ENCODE measurements around the gene PCBP3. TPM values are rescaled to one million over a fixed set of nuclear protein-coding genes. Genes with fewer than 3 reads are reported as not detected.

Gene PCBP3
- total and polyA plus RNA-seq, 2 of the 13 experiments (the other 11 are each of a cell fraction or from before 2014, with no cell fraction given) = not detected

GRCh38 chr21:45912611-45913417, 269.3 kb downstream of the PCBP3 start:
- ATAC-seq (no peak; the same call in 2 of the 3 replicates), DNase-seq (ENCODE audit: low spot score) (no peak), FAIRE-seq (no peak)
- H3K4me2 ChIP-seq (ENCODE audit: low read depth, low read length) = no peak overlapping the region
- TF ChIP-seq MTF2 (CRISPR knock-in tag; IDR thresholded peaks at IDR 0.05; ENCODE audit: borderline replicate concordance) = no peak
- TF ChIP-seq ARNTL (CRISPR knock-in tag; IDR thresholded peaks at IDR 0.05) = no peak
- TF ChIP-seq RBM22 (optimal IDR thresholded peaks at IDR 0.05; ENCODE audit: low read length) = no peak
- TF ChIP-seq, protein P1, sequence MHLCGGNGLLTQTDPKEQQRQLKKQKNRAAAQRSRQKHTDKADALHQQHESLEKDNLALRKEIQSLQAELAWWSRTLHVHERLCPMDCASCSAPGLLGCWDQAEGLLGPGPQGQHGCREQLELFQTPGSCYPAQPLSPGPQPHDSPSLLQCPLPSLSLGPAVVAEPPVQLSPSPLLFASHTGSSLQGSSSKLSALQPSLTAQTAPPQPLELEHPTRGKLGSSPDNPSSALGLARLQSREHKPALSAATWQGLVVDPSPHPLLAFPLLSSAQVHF (CRISPR knock-in tag; IDR thresholded peaks at IDR 0.05) = no peak
- TF ChIP-seq, protein P2, sequence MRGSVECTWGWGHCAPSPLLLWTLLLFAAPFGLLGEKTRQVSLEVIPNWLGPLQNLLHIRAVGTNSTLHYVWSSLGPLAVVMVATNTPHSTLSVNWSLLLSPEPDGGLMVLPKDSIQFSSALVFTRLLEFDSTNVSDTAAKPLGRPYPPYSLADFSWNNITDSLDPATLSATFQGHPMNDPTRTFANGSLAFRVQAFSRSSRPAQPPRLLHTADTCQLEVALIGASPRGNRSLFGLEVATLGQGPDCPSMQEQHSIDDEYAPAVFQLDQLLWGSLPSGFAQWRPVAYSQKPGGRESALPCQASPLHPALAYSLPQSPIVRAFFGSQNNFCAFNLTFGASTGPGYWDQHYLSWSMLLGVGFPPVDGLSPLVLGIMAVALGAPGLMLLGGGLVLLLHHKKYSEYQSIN (CRISPR knock-in tag; IDR thresholded peaks at IDR 0.05; ENCODE audit: borderline replicate concordance) = no peak
- no peak for TF ChIP-seq THAP11 (CRISPR knock-in tag; IDR thresholded peaks at IDR 0.05)
- TF ChIP-seq MAF1 (CRISPR knock-in tag; IDR thresholded peaks at IDR 0.05; ENCODE audit: borderline replicate concordance) = no peak
- no peak for TF ChIP-seq ATF7 (IDR thresholded peaks at IDR 0.05)
- TF ChIP-seq ATF7 (CRISPR knock-in tag; IDR thresholded peaks at IDR 0.05) = no peak
- TF ChIP-seq SP2 (CRISPR knock-in tag; IDR thresholded peaks at IDR 0.05) = no peak
- no peak for TF ChIP-seq DDIT3 (CRISPR knock-in tag; IDR thresholded peaks at IDR 0.05)
- no peak for TF ChIP-seq UBTF (CRISPR knock-in tag; IDR thresholded peaks at IDR 0.05)
- TF ChIP-seq ERF (CRISPR knock-in tag; IDR thresholded peaks at IDR 0.05) = no peak
- TF ChIP-seq EZH2 (conservative IDR thresholded peaks at IDR 0.05; ENCODE audit: low read depth, low read length) = no peak
- TF ChIP-seq ARHGAP35 (CRISPR knock-in tag; IDR thresholded peaks at IDR 0.05; ENCODE audit: borderline replicate concordance) = no peak
- H3K79me2 ChIP-seq (ENCODE audit: insufficient read depth, low read length) = no peaks in the 10 kb centered on the region
- BruUV-seq (replicated peaks) = no TSS peak
- no peak overlapping the region for H3K9ac ChIP-seq (ENCODE audit: insufficient read depth, low read depth, low read length)
- no peaks in the 10 kb centered on the region for H3K9me3 ChIP-seq (ENCODE audit: low read length)
- ChIA-PET CTCF (ENCODE audit: low intra/inter-chr PET ratio, low total read pairs) (no interaction called here), POLR2A (no interaction called here)
- no peaks in the 10 kb centered on the region for H3K4me1 ChIP-seq (ENCODE audit: insufficient read depth, low read length)
- in situ Hi-C loops (cut with HindIII; ENCODE audit: extremely low pct_ligation_motif_present, low pct_unique_long_range_greater_than_20kb) = no loop called here
- no peak overlapping the region for H3K4me3 ChIP-seq (replicated peaks in 1 of 3; ENCODE audit: insufficient read depth in 1 of 3, low read depth in 2 of 3, low read length in 3 of 3)
- intact Hi-C loops (cut with micrococcal nuclease; ENCODE audit: unreplicated experiment) = no loop called here
- H2AFZ ChIP-seq (ENCODE audit: low read length) = no peak overlapping the region
- H3K27me3 ChIP-seq (ENCODE audit: control insufficient read depth in 1 of 2, insufficient read depth in 2 of 2, low read length in 2 of 2) = peaks cover 4 to 54% of the 10 kb centered on the region in 2 experiments; a peak in 4 of 5 replicates
- WGBS (ENCODE audit: low lambda C conversion rate) = 20% methylated on average over 6 of the region's 16 CpGs
- H3K36me3 ChIP-seq (replicated peaks in 1 of 2; ENCODE audit: control insufficient read depth in 1 of 2, insufficient read depth in 2 of 2, low read length in 2 of 2) = no peaks in the 10 kb centered on the region
- H4K20me1 ChIP-seq (ENCODE audit: insufficient read depth, low read length) = no peaks in the 10 kb centered on the region
- H3K27ac ChIP-seq (ENCODE audit: extremely low read length, insufficient read depth, low read length) = no peak overlapping the region

All from HepG2 (cell line).